Activated CD8-positive, alpha-beta memory T cell treated with anti-CD3 and anti-CD28 coated beads for 48 hours (primary cell): ENCODE results near the gene LRRC49.
A peak's percentile ranks its signal among the peaks of the same experiment; 100 is the strongest.
"Not testable (repeated sequence)": the region's sequence is repeated elsewhere in the genome, so short reads cannot be mapped to it uniquely, and the experiment has no call there.

Experiments used
- DNase-seq, 3 experiments: peaks; one replicate each; pipeline ENCODE4 v3.0.0-alpha.2; 2020; ENCODE audit warnings: low read depth in 2 of 3, low spot score in 2 of 3

The LRRC49 gene, protein sequence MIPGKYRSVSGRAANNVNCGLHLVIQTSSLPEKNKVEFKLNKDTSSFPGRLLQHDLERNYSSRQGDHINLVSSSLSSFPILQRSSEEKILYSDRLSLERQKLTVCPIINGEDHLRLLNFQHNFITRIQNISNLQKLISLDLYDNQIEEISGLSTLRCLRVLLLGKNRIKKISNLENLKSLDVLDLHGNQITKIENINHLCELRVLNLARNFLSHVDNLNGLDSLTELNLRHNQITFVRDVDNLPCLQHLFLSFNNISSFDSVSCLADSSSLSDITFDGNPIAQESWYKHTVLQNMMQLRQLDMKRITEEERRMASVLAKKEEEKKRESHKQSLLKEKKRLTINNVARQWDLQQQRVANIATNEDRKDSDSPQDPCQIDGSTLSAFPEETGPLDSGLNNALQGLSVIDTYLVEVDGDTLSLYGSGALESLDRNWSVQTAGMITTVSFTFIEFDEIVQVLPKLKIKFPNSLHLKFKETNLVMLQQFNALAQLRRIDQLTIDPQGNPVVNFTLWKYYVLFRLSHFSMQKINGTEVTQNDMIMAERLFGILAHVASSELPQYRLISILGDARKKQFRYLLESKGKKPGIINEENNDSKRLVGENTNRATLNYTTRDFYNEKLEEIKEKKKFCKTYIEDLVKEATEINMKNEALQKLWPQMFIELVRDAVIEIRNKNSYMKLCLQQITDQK

GRCh38 chr15:70892002-70892911 lies at the start of gene LRRC49, which contains the start of gene THAP10:
TSS of gene LRRC49 (plus strand) at chr15:70892826. CDS start at chr15:70892895, 69 bp downstream.
TSS of gene THAP10 (minus strand) at chr15:70892433. CDS start at chr15:70892272, 161 bp downstream.
- DNase-seq: peak; percentile 17 to 45 (median 21)

DNA sequence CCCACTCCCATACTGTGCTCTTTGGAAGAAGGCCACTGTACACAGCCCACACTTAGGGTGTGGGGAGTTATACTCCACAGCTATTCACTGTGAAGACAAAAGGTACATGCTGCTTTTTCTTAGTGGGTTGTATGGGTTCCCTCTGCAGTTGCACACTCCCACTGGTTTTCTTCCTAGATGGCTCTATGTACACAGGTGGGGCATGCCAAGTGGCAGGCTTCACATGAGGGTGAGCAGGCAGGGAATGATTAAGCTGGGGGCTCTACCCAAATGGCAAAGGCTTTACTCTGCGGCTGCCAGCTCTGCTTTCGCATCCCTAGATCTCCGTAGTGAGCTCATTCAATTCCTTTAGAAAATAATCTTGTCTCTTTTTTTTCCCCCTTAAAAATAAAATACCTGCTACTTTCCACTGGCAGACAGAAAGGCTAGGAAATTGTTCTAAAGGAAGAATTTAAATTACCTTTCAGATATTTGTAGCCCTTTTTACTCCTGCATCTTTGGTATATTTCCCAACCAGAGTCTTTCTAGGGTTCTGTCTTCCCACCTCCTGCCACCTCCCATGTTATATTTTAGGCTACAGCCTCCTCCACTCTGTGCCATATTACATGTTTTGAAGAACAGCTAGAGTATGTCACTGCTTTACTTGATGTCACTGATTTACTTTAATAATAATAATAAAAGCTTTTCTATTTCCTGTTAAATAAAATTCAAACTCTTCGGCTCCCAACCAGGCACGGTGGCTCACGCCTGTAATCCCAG lies 46.8 kb upstream of the LRRC49 start:
- no peak for DNase-seq

DNA sequence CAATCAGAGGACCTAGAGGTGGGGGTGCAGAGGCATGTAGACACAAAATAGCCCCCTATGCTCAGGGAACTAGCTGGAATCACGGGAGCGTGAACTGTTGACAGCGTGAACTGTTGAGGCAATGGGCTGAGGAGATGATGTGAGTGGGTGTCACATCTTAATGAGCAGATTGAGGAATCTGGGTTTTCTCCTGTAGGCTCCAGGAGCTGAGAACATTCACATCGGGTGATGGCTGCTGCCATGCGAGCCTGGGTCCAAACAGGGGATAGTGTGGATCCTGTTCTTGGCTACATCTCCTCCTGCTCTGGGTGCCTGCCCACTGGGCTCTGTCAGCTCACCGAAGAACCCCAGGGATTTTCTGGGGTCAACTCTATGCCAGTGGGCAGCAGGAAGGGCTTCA lies 40.7 kb upstream of the LRRC49 start:
- DNase-seq: no peak

DNA sequence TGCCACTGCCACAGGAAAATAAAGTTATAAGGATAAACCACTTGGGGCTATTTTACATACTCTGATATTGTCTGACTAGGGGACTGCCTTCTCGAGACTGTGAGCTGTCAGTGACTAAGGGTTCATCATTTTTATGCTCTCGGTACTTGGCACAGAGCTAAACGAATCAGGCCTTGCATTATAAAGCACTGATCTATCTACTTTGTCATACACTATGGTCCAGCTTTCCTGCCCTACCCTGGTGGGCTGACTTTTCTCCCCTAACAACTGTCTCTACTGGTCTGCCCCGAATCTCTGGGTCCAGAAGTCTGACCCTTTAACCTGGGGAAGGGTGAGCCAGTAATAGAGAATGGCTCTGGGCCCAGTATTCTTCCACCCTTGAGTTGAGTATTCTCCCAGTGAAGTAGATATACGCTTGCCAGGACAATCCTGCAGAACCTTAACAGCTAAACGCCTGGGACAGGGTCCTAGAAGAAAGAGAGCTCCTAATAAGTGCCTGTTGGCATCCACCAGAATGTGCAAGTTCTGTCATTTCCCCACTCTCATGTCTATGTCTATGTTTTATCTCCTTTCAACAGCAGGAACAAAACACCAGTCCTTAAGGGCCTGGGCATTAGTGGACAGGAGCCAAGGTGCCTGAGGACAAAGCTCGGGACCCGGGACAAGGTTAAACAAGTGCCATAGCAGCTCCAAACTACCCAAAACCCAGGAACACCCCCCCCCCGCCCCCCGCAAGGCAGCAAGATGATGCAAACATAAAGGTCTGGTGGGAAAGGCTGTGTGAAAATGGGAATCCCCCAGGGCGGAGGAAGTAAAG lies 39.9 kb upstream of the LRRC49 start:
- DNase-seq: no peak

DNA sequence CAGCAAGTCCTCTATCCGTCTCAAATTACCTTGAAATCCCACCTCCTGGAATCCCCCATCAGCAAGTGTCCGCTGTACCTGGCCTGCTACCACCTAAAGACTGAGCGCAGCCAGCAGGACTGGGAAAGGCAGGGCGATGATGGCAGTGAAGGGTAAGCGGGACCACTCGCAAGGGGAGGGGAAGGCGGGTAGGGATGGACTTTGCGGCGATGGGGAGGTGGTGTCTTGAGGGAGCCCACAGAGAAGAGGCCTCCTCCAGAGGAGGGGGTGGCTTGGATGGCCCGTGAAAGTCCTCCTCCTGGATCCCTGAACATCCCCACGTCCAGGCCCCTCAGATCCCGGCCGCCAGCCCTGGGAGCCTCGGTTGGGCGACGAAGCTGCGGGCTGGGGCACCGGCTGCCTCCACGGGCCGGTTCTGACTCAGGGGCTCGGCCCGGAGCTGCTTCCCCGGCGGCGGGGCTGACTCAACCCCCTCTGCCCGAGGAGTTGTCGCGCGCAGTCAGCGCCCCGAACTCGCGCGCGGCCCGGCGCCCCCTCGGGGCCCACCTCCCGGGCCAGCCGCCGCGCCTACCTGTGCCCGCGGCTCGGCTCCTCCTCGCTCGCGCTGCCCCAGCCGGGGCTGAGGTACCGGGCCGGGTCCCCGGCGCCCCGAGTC lies 39.2 kb upstream of the LRRC49 start:
- peak in 1 of 3 experiments; percentile 6 for DNase-seq

DNA sequence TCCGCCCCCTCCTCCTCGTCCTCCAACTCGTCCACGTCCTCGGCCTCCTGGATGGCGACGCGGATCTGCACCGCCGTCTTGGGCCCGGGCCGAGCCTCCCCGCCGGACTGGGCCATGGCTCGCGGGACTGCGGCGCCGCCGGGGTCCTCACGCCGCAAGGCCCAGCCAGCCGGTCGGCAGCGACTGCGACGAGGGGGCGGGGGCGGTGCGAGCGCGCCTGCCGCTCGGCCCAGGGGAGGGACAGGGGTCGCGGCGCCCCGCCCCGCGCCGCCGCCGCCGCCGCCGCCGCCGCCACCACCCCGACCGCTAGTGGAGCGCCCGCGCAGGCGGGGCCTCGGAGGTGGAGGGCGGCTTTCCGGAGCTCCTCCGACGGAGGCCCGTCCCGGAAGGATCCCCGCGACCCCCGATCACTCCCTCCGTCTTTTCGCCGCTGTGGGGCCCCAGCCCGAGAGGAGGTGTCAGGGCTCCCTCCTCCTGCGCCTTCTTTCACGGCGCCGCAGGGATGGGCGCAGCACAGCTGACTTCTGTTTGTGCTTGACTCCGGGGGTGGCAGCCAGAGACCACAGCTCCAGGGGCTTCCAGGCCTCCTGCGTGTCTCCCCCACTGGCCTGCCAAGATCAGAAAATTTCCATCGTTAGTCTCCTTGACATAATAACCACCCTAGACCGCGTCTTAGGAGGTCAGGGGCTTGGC lies 38.5 kb upstream of the LRRC49 start, which contains the start of gene LARP6:
Gene LARP6 (minus strand): TSS at position 185 of the 693 bp plus-strand sequence. CDS start 69 bp downstream, at position 116.
- peak in 1 of 3 experiments; percentile 10 for DNase-seq

- DNase-seq: no peak
These were observed 38.0 kb upstream of the LRRC49 start for GRCh38 chr15:70854666-70854976.

GRCh38 chr15:70855764-70856163 lies 36.9 kb upstream of the LRRC49 start:
- DNase-seq: no peak

DNA sequence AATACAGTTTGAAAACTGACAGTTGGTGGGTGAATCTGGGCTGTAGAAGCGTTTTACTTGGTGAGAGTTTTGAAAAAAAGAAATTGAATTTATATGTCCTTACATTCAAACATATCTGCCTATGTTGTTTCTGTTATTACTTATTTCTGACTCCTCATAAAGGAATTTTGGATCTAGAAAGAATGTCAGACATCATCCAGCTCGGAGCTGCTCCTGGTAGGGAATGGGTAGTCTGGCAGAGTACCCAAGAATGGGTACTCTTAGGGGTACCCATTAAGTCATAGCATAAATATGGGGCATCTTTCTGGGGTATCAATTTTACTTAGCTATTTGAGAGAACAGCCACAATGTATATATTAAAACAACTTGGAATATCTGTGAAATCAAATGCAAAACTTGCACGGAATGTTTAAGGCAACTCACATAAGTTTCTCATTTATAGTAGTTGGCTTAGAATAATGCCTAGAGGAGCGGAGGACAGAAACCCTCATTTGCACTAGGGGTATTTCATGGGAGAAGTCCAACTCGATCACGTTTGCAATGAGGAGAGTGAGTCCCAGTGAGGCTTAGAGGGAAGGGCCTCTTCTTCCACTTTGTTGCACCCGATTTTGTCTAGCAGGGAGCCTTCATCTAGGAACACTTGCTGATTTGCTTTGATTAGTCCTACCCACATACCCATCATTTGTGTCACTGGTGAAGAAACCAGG lies 36.3 kb upstream of the LRRC49 start:
- DNase-seq: no peak

DNA sequence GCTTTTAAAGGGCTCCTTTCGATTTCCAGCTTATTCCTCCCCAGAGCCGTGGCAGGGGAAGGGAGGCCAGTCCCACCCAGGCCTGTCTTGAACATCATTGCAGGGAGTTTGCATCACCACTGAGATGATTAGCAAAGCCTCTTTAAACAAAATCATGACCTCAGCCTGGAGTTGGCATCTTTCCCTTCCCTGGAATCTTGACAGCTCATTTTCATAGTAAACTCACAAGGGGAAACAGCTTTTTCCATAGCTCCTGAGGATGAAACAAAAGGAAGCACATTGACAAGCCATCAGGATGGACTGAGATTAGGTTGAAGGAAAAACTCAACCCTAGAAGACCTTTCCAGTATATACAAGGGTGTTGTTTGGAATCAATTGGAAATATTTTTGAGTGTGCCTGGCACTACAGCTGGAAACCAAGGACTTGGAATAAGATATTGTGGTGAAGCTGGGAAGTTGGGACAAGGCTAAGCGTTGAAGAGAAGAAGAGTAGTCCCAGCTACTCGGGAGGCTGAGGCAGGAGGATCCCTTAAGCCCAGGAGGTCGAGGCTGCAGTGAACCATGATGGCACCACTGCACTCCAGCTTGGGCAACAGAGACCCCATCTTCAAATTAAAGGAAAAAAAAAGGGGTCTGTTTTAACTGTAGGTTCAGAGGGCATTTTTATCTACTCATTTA lies 35.6 kb upstream of the LRRC49 start:
- DNase-seq: no peak

DNA sequence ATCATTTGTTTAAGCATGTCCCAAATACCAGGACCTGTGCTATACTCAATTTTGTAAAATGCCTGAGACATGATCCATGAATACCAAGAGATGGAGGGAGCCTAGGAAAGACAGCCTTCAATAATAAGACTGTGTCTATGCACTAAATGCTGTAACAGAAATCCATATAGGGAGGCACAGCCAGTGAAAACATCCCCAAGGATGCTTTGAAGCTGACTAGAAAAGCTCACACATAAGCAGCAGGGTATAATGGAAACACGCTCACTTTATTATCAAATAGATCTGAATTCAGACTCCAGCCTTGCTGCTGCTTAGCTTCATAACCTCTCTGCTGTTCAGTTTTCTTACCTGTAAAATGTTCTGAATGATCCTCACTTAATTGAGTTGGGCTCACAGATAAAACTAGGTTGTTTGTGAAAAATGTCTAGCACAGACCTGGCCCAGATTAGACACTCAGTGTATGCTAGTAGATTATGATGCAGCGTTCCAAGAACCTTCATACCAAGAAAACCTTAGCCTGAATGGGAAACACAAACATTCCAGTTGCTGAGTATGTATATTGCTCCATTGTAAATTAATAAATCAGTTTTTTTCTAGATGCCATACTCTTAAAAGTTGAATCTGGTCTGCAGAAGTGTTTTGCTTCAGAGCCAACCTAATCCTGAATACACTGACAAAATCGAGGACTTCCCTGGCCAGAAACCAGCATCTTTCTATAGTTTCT lies 34.9 kb upstream of the LRRC49 start:
- DNase-seq: no peak

DNA sequence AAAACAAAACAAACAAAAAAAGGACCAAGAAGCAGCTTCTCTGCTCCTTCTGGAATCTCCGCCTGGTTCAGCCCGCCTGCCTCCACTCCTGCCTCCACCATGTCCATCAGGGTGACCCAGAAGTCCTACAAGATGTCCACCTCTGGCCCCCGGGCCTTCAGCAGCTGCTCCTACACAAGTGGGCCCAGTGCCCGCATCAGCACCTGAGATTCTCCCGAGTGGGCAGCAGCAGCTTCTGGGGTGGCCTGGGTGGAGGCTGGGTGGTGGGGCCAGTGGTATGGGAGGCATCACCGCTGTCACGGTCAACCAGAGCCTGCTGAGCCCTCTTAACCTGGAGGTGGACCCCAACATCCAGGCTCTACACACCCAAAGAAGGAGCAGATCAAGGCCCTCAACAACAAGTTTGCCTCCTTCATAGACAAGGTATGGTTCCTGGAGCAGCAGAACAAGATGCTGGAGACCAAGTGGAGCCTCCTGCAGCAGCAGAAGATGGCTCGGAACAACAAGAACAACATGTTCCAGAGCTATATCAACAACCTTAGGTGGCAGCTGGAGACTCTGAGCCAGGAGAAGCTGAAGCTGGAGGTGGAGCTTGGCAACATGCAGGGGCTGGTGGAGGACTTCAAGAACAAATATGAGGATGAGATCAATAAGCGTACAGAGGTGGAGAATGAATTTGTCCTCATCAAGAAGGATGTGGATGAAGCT lies 33.9 kb upstream of the LRRC49 start:
- DNase-seq: not testable (repeated sequence)

GRCh38 chr15:70859322-70859908 lies 33.2 kb upstream of the LRRC49 start:
- no peak for DNase-seq

DNA sequence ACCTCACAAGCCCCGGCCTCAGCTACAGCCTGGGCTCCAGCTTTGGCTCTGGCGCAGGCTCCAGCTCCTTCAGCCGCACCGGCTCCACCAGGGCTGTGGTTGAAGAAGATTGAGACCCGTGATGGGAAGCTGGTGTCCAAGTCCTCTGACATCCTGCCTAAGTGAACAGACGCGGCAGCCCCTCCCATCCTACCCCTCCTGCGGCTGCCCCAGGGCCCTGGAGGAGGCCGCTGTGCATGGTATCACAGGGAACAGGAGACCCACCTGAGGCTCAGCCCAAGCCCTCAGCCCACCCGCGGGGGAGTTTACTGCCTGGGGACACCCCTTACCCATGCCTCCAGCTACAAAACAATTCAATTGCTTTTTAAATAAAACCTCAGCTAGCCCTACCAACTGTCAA lies 32.6 kb upstream of the LRRC49 start:
- DNase-seq: no peak

- DNase-seq: no peak
These were observed 29.0 kb upstream of the LRRC49 start for GRCh38 chr15:70863450-70864218.
